Smooth muscle cell (in vitro differentiated cells): ENCODE results near the gene SLAIN1. TPM values are rescaled to one million over a fixed set of nuclear protein-coding genes. Genes with fewer than 3 reads are reported as not detected.

Experiments
- DNase-seq: peaks from one replicate; lab custom pipeline; 2025; ENCODE audit not compliant: unreplicated experiment; lab: John Stamatoyannopoulos, UW
- H2AFZ ChIP-seq: fragments of 200-600 bp; sonication (generic); 2 replicates; pipeline ENCODE4 v1.6.0; 2016; ENCODE audit warnings: antibody characterized with exemption, low read depth, mild to moderate bottlenecking
- H3F3A ChIP-seq: fragments of 200-600 bp; sonication (generic); 2 replicates; pipeline ENCODE4 v1.6.0; 2017; ENCODE audit warnings: antibody characterized with exemption, low read depth
- H3K27ac ChIP-seq: fragments of 200-600 bp; sonication (generic); 2 replicates; pipeline ENCODE4 v1.5.1; 2016; ENCODE audit warnings: low read depth, mild to moderate bottlenecking
- H3K27me3 ChIP-seq: fragments of 200-600 bp; sonication (generic); 2 replicates; pipeline ENCODE4 v1.6.1; 2016; ENCODE audit warnings: low read depth, mild to moderate bottlenecking
- H3K36me3 ChIP-seq: fragments of 200-600 bp; sonication (generic); 2 replicates; pipeline ENCODE4 v1.5.1; 2016; ENCODE audit warnings: low read depth
- H3K4me1 ChIP-seq: fragments of 200-600 bp; sonication (generic); 2 replicates; pipeline ENCODE4 v1.5.1; 2016; ENCODE audit warnings: low read depth
- H3K4me2 ChIP-seq: fragments of 200-600 bp; sonication (generic); 2 replicates; pipeline ENCODE4 v1.6.0; 2016; ENCODE audit warnings: mild to moderate bottlenecking
- H3K4me3 ChIP-seq: fragments of 200-600 bp; sonication (generic); 2 replicates; pipeline ENCODE4 v1.5.1; 2016; ENCODE audit warnings: mild to moderate bottlenecking
- H3K79me2 ChIP-seq: fragments of 200-600 bp; sonication (generic); 2 replicates; pipeline ENCODE4 v1.6.0; 2016; ENCODE audit warnings: low read depth, mild to moderate bottlenecking
- H3K9ac ChIP-seq: fragments of 200-600 bp; sonication (generic); 2 replicates; pipeline ENCODE4 v1.6.0; 2016; ENCODE audit warnings: low read depth
- H3K9me3 ChIP-seq: fragments of 200-600 bp; sonication (generic); replicated peaks from 2 replicates; pipeline ENCODE4 v1.5.1; 2016; ENCODE audit warnings: low read depth
- H4K20me1 ChIP-seq: fragments of 200-600 bp; sonication (generic); 2 replicates; pipeline ENCODE4 v1.6.0; 2016; ENCODE audit warnings: low read depth
- CTCF ChIP-seq: fragments of 200-600 bp; sonication (generic); IDR thresholded peaks from 2 replicates; pipeline ENCODE4 v1.5.1; 2017; ENCODE audit warnings: borderline replicate concordance, mild to moderate bottlenecking, antibody characterized with exemption; ENCODE audit not compliant: insufficient read depth, poor library complexity, severe bottlenecking
- WGBS: methylation state at CpG from one replicate; pipeline ENCODE4 v1.1.7; 2016; ENCODE audit warnings: low lambda C conversion rate; 5-methylcytosine and 5-hydroxymethylcytosine counted together
- polyA plus RNA-seq: library from polyadenylated mRNA; unstranded; fragments of >200 nt; fragmentation: Nextera tagmentation; extraction: Ambion mirVana; gene quantifications from 2 replicates; pipeline ENCODE4 v1.2.1, GENCODE V29; 2016
- total RNA-seq: library from RNA; depleted of rRNA; stranded (reverse); fragments of >200 nt; gene quantifications from 2 replicates; pipeline ENCODE4 v1.2.3, GENCODE V29; 2014

The SLAIN1 gene
- total and polyA plus RNA-seq, 2 experiments from 2014 or later = 0.18 TPM; not detected in 1

- Histone ChIP-seq H3F3A (no peaks in the 10 kb centered on the region), H3K4me1 (no peaks in the 10 kb centered on the region), H3K4me3 (no peak overlapping the region), H3K4me2 (no peak overlapping the region), H2AFZ (no peak overlapping the region), H3K9ac (no peak overlapping the region), H3K27ac (no peak overlapping the region), H3K27me3 (no peaks in the 10 kb centered on the region), H3K36me3 (no peaks in the 10 kb centered on the region), H3K9me3 (no peaks in the 10 kb centered on the region), H4K20me1 (no peaks in the 10 kb centered on the region), H3K79me2 (no peaks in the 10 kb centered on the region)
- DNase-seq = no peak
- TF ChIP-seq CTCF = no peak
Measured at GRCh38 chr13:77719128-77719527, 21.6 kb downstream of the SLAIN1 start.

- H3K79me2 ChIP-seq = no peaks in the 10 kb centered on the region
- 95% methylated on average over 5 of the region's 5 CpGs for WGBS
- no peaks in the 10 kb centered on the region for H3K9me3 ChIP-seq
- H3K36me3 ChIP-seq = no peaks in the 10 kb centered on the region
- no peak overlapping the region for H3K4me2 ChIP-seq
- no peak for TF ChIP-seq CTCF
- no peak overlapping the region for H2AFZ ChIP-seq
- H3K27me3 ChIP-seq = no peaks in the 10 kb centered on the region
- DNase-seq = no peak
- no peaks in the 10 kb centered on the region for H3F3A ChIP-seq
- H3K4me3 ChIP-seq = no peak overlapping the region
- H3K27ac ChIP-seq = no peak overlapping the region
- no peaks in the 10 kb centered on the region for H3K4me1 ChIP-seq
- no peaks in the 10 kb centered on the region for H4K20me1 ChIP-seq
- H3K9ac ChIP-seq = no peak overlapping the region
Measured at GRCh38 chr13:77720988-77721387, 23.5 kb downstream of the SLAIN1 start.

- H3F3A ChIP-seq = no peaks in the 10 kb centered on the region
- WGBS = 90% methylated on average over 6 of the region's 6 CpGs
Measured at GRCh38 chr13:77724092-77724491, 26.6 kb downstream of the SLAIN1 start.

More at GRCh38 chr13:77724092-77724491, 26.6 kb downstream of the SLAIN1 start:
- H3K9ac ChIP-seq = no peak overlapping the region
- no peak overlapping the region for H2AFZ ChIP-seq
- no peaks in the 10 kb centered on the region for H3K36me3 ChIP-seq
- H3K79me2 ChIP-seq = no peaks in the 10 kb centered on the region
- no peaks in the 10 kb centered on the region for H3K9me3 ChIP-seq
- H3K27ac ChIP-seq = no peak overlapping the region
- TF ChIP-seq CTCF = no peak
- H3K4me1 ChIP-seq = no peaks in the 10 kb centered on the region
- H4K20me1 ChIP-seq = no peaks in the 10 kb centered on the region
- H3K27me3 ChIP-seq = no peaks in the 10 kb centered on the region
- DNase-seq = no peak
- no peak overlapping the region for H3K4me2 ChIP-seq
- H3K4me3 ChIP-seq = no peak overlapping the region
